EH (cell line): Measurements from ENCODE around the gene MOAP1.
A peak's percentile ranks its signal among the peaks of the same experiment; 100 is the strongest.
"Not testable (repeated sequence)": the region's sequence is repeated elsewhere in the genome, so short reads cannot be mapped to it uniquely, and the experiment has no call there.

Source experiments
- DNase-seq: peaks from one replicate; pipeline ENCODE4 v3.0.0-alpha.2; 2015; ENCODE audit warnings: low read depth

The MOAP1 gene

DNA sequence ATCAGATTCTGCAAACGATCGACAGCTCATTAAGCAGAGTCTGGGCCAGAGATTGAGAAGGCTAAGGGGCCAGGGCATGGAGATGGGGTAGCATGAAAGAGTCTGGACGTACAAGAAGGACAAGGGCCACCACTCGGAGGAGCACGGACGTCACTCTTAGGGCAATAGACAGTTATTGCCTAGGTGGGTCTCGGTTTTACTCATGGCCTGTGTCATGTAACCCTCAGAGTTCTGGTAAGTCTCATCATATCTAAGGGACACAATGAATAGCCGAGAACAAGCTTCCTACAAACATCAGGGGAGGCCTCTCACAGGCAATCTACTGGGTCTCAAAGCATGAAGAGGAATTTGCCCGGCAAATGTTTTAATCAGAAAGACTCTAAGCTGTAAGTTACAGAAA lies 38.6 kb downstream of the MOAP1 start:
- no peak for DNase-seq

DNA sequence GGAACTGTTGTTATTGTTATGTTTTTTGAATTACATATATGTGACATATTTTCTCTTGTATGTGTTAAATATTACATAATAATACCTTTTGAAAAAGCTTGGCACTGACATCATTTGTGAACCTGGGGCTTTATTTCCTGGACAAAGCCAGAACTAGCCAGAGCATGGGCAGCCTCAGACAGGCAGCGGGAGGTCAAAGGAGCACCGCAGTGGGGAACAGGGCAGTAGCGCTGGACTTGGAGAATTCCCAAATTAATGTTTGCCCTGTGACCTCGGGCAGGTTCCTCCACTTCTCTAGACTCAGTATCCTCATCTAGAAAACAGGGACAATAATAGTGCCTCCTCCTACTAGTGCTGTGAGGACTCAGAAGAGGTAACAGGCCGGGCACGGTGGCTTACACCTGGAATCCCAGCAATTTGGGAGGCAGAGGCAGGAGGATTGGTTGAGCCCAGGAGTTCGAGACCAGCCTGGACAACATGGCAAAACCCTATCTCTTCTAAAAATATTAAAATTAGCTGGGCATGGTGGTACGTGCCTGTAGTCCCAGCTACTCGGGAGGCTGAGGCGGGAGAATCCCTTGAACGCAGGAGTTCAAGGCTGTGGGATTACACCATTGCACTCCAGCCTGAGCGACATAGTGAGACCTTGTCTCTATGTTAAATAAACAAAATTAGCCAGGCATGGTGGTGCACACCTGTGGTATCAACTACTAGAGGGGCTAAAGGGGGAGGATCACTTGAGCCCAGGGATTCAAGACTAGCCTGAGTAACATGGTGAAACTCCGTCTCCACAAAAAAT lies 41.6 kb downstream of the MOAP1 start:
- no peak for DNase-seq

DNA sequence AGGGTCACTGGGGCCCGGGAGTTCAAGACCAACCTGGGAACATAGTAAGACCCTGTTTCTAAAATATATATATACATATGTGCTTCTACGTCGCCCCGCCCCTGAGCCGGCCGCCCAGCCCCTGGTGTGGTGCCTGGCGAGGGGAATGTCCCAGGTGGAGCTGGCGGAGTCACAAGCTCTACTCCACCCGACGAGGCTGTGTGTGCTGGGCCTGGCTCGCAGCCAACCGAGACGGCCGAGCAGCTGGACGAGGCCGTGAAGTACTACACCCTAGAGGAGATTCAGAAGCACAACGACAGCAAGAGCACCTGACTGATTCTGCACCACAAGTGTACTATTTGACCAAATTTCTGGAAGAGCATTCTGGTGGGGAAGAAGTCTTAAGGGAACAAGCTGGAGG lies 46.8 kb downstream of the MOAP1 start:
- no peak for DNase-seq

DNA sequence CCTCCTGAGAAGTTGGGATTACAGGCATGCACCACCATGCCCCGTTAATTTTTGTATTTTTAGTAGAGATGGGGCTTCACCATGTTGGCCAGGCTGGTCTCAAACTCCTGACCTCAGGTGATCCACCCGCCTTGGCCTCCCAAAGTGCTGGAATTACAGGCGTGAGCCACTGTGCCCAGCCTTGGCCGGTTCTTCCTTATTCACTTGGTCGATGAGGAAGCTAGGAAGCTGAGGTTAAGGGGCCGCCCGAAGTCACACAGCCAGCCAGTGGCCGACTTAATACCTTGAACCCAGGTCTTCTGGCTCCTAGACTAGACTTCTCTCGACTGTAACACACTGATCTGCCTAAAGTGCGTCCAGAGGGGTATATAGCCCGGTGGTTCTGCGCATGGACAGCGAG lies 48.2 kb downstream of the MOAP1 start:
- not testable (repeated sequence) for DNase-seq

DNA sequence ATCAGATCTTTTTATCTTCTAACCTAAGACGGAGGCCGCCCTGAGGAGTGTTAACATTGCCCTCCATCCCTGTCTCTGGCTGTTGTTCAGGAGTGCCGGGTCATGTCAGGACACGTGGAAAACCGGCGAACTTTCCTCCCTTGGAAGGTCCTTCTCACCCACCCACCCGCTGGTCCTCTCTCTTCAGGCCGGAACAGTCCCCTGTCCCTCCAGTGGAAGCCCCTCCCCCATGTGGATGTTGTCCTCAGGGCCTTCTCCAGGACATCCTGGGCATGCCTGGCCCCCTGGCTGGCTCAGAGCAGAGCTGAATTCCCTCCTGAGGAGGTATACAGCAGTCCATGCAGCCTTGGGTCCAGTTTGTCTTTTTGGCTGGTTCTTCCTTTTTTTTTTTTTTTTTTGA lies 48.7 kb downstream of the MOAP1 start:
- no peak for DNase-seq

DNA sequence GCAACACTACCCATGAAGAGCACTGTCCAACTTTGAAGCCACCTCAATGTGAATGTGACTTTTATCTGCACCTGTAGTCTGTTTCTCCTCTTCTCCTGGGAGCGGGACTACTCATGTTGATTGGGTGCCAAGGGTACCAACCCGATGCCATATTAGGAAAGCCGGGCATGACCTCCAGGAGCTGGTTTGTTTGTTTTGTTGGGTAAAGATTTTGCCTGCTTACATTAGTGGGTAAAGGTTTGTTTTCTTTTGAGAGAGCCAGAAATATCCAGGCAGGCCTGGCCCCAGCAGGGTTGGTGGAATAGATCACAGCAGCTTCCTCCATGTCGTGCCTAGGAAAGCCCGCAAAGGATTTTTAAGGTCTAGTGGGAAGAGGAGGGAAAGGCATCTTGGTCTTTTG lies 49.3 kb downstream of the MOAP1 start:
- DNase-seq, result no peak

DNA sequence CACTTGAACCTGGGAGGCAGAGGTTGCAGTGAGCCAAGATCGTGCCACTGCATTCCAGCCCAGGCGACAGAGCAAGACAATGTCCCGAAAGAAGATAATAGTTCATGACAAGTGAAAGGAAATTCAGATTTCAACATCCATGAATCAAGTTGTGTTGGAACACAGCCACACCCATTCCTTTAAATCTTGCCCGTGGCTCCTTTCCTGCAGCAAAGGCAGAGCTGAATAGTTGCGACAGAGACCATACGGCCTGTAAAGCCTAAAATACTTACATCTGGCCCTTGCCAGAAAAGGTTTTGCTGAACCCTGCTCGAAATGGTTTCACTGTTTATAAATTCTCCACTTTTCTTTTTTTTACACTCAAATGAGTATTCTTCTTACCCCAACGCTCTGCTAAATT lies 51.2 kb downstream of the MOAP1 start:
- DNase-seq, result peak; percentile 84

DNA sequence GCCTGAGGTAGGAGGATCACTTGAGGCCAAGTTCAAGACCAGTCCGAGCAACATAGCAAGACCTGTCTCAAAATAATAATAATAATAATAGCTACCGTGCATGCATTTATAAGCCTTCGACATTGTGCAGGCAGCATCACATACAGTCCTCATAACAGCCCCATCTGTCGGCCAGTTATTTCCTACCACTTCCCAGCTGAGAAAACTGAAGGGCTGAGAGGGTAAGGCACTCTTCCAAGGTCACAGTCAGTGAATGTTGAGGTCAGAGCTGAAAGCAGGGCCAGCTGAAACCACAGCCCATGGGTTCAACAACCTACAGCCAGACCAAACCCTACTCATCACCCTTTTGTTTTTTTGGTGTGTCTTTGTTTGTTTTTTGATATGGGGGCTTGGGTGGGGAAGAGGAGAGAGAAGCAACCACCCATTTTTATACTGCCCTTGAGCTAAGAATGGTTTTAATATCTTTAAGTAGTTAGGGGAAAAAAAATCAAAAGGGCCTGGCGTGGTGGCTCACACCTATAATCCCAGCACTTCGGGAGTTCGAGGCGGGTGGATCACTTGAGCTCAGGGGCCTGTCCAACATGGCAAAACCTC lies 52.1 kb downstream of the MOAP1 start:
- peak; percentile 36 for DNase-seq
